Panc1 (cell line): ENCODE measurements around the gene MRC1.

ENCODE experiments used
- CTCF ChIP-seq: fragments of 450-650 bp; IDR thresholded peaks from 2 replicates; pipeline ENCODE4 v1.5.1; 2017; ENCODE audit warnings: mild to moderate bottlenecking
- POLR2AphosphoS5 ChIP-seq: IDR thresholded peaks from 2 replicates; pipeline ENCODE4 v1.6.1; 2012; ENCODE audit warnings: mild to moderate bottlenecking, low read depth, low read length, moderate library complexity
- REST ChIP-seq, 2 experiments: IDR thresholded peaks; 2 replicates each; pipeline ENCODE4 v1.6.1; 2011 to 2012; ENCODE audit warnings: low read depth in 2 of 2, control low read depth in 1 of 2, low read length in 1 of 2, mild to moderate bottlenecking in 1 of 2, moderate library complexity in 1 of 2; ENCODE audit not compliant: insufficient read depth in 1 of 2
- SIN3A ChIP-seq: IDR thresholded peaks from 2 replicates; pipeline ENCODE4 v1.6.1; 2012; ENCODE audit warnings: low read depth, mild to moderate bottlenecking, low read length, moderate library complexity, borderline replicate concordance; ENCODE audit not compliant: insufficient read depth
- TCF7L2 ChIP-seq: IDR thresholded peaks from 2 replicates; pipeline ENCODE4 v1.6.1; 2011; ENCODE audit warnings: mild to moderate bottlenecking, low read depth, low read length, inconsistent platforms

GRCh38 chr10:17914169-17915045, 105.3 kb downstream of the MRC1 start:
- no peak for TF ChIP-seq POLR2AphosphoS5
- no peak for TF ChIP-seq CTCF
- TF ChIP-seq TCF7L2: no peak
- TF ChIP-seq SIN3A: no peak
- no peak for TF ChIP-seq REST (IDR thresholded peaks at IDR 0.05; ENCODE audit: insufficient read depth in 1 of 2, low read depth in 2 of 2, low read length in 1 of 2)
